NCI-H82 (cell line): ENCODE results near the gene KIAA1217.

ENCODE experiments used
- DNase-seq: peaks from one replicate; lab custom pipeline; 2025; lab: John Stamatoyannopoulos, UW

The KIAA1217 gene

GRCh38 chr10:24241536-24242040 is 32.6 kb downstream of the KIAA1217 start:
- DNase-seq: no peak

GRCh38 chr10:24242562-24242961 is 33.6 kb downstream of the KIAA1217 start:
- no peak for DNase-seq

- DNase-seq: no peak
These were observed 37.4 kb downstream of the KIAA1217 start for GRCh38 chr10:24246365-24246764.

GRCh38 chr10:24247841-24248240 is 38.9 kb downstream of the KIAA1217 start:
- DNase-seq: no peak

- DNase-seq: no peak
These were observed 41.0 kb downstream of the KIAA1217 start for GRCh38 chr10:24249829-24250415.

GRCh38 chr10:24251547-24251946 is 42.6 kb downstream of the KIAA1217 start:
- DNase-seq: no peak

GRCh38 chr10:24254180-24254579 is 45.2 kb downstream of the KIAA1217 start:
- no peak for DNase-seq

- DNase-seq: no peak
These were observed 46.4 kb downstream of the KIAA1217 start for GRCh38 chr10:24255115-24255880.

- DNase-seq: no peak
These were observed 47.0 kb downstream of the KIAA1217 start for GRCh38 chr10:24255881-24256311.

GRCh38 chr10:24256619-24257107 is 47.7 kb downstream of the KIAA1217 start:
- DNase-seq: no peak

- no peak for DNase-seq
These were observed 48.6 kb downstream of the KIAA1217 start for GRCh38 chr10:24257588-24257987.

- no peak for DNase-seq
These were observed 50.6 kb downstream of the KIAA1217 start for GRCh38 chr10:24259365-24260130.

- DNase-seq: no peak
These were observed 52.7 kb downstream of the KIAA1217 start for GRCh38 chr10:24261627-24262026.

GRCh38 chr10:24262929-24263590 is 54.1 kb downstream of the KIAA1217 start:
- no peak for DNase-seq

GRCh38 chr10:24269476-24269875 is 60.5 kb downstream of the KIAA1217 start:
- DNase-seq: no peak

- no peak for DNase-seq
These were observed 63.4 kb downstream of the KIAA1217 start for GRCh38 chr10:24272374-24272773.

- no peak for DNase-seq
These were observed 68.3 kb downstream of the KIAA1217 start for GRCh38 chr10:24277277-24277676.

GRCh38 chr10:24277771-24278170 is 68.8 kb downstream of the KIAA1217 start:
- no peak for DNase-seq

- no peak for DNase-seq
These were observed 69.4 kb downstream of the KIAA1217 start for GRCh38 chr10:24278176-24278889.

- no peak for DNase-seq
These were observed 70.2 kb downstream of the KIAA1217 start for GRCh38 chr10:24279166-24279565.

GRCh38 chr10:24287559-24288195 is 78.7 kb downstream of the KIAA1217 start:
- peak; percentile 2 for DNase-seq
